Measurements from ENCODE around the gene CPTP.
"Not testable (repeated sequence)": the region's sequence is repeated elsewhere in the genome, so short reads cannot be mapped to it uniquely, and the experiment has no call there.

Gene CPTP

GRCh38 chr1:1352786-1353388 lies 28.3 kb downstream of the CPTP start:
- DNase-seq: no peak

- DNase-seq: peak; percentile 46
Measured at GRCh38 chr1:1353389-1354151, 29.0 kb downstream of the CPTP start.

- DNase-seq: no peak
Measured at GRCh38 chr1:1354271-1355247, 30.0 kb downstream of the CPTP start.

DNA sequence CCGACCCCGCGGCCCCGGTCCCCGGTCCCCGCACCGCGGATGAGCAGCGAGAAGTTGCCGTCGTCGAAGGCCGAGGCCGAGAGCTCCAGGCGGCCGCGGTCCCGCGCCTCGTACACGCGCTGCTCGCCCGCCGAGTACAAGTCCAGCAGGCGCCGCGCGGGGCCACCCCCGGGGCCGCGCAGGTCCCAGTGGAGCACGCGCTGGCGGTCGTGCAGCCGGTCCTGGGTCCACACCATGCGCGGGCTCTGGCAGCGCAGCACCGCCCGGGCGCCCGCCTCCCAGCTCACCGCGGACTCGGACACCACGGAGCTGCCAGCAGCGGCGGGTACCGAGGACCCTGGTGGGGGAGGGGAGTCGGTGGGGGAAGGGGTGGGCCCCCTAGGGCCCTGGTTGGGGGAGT lies 30.8 kb downstream of the CPTP start:
- DNase-seq: no peak

GRCh38 chr1:1356166-1356795 lies 31.7 kb downstream of the CPTP start:
- DNase-seq: no peak

DNA sequence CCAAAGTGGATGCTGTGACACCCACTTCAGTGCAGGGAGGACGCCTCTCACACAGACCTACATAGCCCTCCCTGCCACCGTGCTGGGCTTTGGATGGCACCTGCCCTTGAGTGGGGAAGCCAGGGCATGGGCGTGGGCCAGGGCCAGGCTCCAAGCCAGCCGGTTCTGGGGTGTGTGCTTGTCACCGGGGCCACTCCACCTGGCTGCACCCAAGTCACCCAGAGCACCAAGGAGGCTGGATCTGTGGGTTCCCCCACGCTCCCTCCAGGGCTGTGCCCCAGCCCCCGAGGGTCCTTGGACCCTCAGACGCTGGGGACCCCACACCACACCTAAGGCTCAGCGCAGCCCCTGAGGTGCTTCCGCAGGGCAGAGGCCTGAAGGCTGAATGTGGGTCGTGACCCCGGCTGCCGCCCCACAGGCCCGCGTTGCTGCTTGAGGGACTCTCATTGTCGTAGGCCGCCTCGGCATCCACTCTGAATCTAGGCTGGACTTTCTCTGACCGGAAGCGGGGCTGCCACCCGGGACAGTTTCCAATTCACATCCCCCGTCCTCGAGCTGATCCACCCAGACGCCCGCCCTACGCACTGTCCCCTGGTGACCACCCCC lies 32.3 kb downstream of the CPTP start:
- DNase-seq: no peak

DNA sequence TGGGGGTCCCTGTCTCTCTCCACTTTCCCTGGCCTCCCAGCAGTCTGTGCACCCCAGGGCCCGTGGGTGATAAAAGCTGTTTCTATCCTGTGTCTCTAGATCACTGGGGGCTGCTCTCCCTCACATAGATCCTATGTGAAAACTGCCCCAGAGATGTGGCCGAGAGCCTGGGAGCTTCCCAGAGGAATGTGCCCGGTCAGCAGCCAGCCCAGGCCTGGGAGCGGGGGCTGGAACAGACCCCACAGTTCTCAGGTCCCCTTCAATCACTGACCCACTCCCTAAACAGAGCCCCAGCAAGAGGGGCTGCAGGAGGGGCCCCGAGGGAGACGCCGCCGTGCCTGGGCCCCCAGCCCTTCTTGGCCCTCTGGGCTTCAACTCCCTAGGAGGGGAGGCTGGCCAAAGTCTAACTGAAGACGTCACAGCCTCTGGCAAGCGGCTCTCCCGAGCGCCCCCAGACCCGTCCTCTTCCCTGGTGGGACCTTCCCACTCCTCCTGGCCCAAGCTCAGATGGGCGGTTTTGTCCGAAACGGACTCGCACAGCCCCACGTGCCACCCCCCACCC lies 33.4 kb downstream of the CPTP start:
- DNase-seq: no peak

DNA sequence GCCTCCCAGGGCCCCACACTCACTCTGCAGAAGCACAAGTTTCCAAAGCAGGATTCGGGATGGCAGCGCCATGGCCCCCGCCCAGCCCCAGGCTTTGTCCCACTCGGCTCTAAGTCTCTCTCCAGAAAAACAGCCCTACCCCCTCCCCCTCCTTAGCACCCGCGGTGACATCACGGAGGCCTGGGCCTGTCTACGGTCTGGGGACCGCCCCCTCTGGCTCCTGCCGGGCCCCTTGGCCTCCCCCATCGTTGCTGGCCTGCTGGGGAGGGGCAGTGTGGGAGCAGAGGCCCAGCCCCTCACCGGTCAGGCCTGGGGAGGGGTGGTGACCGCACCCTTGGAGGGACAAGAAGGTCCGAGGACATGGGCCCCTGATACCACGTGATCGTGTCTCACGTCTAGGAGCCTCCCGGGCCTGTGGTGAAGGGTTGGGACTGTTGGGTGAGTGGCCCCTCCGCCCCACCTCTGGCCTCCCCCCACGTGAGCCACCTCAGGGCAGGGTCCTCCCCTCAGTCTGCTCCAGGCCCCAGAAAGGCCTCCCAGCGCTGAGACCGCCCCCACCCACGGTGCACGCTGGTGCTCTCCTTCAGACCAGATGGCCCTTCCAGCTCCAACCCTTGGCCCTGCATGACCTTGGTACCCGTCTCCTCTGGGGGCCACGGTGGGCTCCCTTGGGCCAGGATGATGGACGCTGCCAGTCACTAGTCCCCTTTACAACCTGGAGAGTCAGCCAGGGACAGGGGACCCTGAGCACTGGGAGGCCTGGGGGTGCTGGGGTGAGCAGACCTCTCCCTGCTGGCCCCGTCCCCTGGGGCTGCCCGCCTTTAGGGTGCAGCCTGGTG lies 34.0 kb downstream of the CPTP start, which contains the start of gene MXRA8:
TSS of gene MXRA8 (minus strand) at position 123 of the 839 bp plus-strand sequence. CDS start at position 72, 51 bp downstream.
- DNase-seq: no peak

DNA sequence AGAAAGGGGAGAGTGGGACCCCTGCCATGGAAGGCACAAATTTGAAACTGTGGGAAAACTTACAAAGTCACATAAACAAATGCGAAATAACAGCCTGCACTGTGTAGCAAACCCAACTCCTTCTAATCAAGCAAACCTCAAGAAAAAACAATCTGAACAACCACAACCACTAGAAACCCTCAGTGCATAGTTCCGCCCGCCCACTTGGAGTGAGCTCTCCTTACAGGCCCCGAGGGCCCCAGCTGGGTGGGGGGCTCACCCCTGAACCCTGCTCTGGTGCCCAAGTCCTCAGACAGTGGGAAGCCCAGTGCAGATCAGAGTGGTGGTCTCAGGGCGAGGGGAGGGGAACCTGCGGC lies 34.7 kb downstream of the CPTP start:
- no peak for DNase-seq

GRCh38 chr1:1359664-1360468 lies 35.3 kb downstream of the CPTP start:
- DNase-seq: no peak

- DNase-seq: no peak
Measured at GRCh38 chr1:1360506-1361169, 36.0 kb downstream of the CPTP start.

DNA sequence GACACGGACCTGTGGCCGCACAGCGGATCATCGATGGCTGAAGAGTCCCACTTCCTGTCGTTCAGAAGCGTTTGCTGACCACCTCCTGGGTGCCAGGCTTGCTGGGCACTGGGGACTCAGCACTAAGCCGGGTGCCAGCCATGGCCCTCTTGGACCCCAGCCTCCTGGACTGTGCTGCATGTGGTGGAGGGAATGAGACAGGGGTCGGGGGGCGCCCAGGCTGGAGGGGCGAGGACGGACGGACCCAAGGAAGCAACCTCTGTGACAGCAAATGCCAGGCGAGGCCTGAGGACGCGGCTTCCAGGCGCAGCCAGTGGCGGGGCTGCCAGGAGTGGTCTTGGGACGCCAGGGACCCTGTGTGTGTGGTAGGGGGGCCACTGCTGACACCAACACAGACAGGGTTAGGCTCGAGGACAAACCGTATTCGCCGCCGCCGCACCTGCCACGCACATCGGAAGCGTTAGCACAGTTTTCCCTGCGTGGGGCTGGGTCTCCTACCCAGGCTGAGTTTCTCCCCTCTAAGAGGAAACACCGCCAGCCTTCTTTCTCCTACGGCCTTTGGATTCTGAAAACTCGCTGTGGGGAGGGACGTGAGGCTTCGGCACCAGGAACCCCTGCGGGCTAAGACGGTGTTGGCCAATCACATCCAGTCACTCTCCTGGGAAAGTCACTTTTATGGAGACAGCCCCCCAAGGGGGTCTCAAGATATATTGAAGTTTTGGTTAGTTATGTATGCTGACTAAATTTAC lies 36.8 kb downstream of the CPTP start:
- no peak for DNase-seq

DNA sequence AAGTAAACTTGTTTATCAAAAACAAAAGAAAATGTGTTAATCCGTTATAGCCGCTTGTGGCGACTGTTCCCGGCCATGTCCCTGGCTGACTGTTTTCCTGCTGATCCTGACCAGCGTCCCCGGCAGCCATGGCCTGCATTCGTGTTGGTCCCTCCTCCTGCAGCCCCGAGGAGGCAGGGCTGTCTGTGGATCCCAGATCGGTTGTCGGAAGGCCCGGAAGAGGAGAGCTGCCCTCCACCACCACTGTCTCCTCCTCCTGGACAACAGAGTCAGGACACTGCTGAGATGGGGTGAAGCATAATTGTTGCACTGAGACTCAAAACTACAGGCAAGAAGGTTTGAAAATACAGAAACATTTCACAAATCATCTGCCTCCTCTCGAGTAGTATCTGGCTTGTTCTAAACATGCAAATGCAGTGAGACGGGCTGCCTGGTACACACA lies 37.4 kb downstream of the CPTP start:
- DNase-seq: peak; percentile 71

DNA sequence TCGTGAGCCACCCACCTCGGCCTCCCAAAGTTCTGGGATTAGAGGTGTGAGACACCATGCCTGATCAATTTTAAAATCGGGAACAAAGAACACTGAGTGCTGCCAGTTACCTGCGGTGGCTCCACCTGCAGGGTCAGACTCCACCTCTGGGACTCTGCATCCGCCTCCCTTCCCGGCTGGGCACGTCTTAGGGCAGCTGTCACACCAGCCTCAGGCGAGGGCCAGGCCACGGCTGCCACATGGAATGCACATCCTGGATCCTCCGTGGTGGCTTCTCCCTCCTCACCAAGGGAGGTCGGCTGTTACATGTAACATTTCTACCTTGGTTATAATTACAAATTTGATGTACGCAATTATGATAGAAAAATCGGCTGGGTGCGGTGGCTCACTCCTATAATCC lies 39.7 kb downstream of the CPTP start:
- no peak for DNase-seq

DNA sequence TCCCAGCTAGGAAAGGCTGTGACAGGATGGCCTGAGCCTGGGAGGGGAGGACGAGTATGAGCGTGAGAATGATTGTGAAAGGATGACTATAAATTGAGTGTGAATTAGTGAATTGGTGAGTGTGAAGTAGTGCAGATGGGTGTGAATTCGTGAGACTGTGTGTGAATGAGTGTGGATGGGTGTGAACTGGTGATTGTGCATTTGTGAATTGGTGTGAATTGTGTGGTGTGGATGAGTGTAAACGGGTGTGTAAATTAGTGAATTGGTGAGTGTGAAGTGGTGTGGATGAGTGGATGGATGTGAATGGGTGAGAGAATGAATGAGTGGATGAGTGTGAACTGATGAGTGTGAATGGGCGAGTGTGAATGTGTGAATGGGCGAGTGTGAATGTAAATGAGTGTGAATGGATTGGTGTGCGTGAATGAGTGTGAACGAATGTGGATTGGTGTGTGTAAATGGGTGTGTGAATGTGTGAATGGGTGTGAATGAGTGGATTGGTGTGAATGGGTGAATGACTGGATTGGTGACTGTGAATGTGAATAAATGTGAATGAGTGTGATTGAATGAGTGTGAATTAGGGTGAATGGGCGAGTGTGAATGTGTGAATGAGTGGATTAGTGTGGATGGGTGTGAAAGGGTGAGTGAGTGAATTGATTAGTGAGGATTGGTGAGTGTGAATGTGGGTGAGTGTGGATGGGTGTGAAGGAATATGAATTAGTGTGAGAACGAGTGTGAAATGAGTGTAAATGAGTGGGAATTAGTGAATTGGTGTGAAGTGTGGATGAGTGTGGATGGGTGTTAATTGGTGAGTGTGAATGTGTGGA lies 41.5 kb downstream of the CPTP start:
- DNase-seq: no peak

- no peak for DNase-seq
Measured at GRCh38 chr1:1366699-1367066, 42.1 kb downstream of the CPTP start.

DNA sequence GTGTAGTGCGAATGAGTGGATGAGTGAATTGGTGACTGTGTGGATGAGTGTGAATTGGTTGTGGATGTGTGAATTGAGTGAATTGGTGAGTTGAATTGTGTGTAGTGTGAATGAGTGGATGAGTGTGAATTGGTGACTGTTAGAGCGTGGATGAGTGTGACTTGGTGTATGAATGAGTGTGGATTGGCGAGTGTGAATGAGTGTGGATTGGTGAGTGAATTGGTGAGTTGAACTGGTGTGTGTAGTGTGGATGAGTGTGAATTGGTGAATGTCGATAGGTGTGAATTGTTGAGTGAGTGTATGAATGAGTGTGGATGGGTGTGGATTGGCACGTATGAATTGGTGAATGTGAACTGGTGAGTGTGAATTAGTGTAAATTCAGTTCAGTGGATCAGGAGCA lies 42.7 kb downstream of the CPTP start:
- DNase-seq: no peak

- not testable (repeated sequence) for DNase-seq
Measured at GRCh38 chr1:1370094-1370493, 45.5 kb downstream of the CPTP start.
